Cardiac fibroblast (primary cell): Measurements from ENCODE around the gene DLGAP3.

Source experiments
- DNase-seq, 2 donors: peaks; one replicate each; pipeline versions ENCODE4 v3.0.0 to v3.0.0-alpha.2; 2010; ENCODE audit warnings: low read depth in 2 of 2
- H3K4me3 ChIP-seq, 2 donors: replicated peaks in 1 of 2; 1 replicate in 1 of 2; 2 replicates in 1 of 2; pipeline ENCODE4 v1.5.1; 2011; ENCODE audit warnings: low read depth in 2 of 2, low read length in 2 of 2, mild to moderate bottlenecking in 2 of 2, moderate library complexity in 1 of 2
- CTCF ChIP-seq: IDR thresholded peaks from one replicate; pipeline ENCODE4 v1.5.1; 2011; ENCODE audit warnings: low read depth, mild to moderate bottlenecking, low read length, inconsistent platforms

The DLGAP3 gene

DNA sequence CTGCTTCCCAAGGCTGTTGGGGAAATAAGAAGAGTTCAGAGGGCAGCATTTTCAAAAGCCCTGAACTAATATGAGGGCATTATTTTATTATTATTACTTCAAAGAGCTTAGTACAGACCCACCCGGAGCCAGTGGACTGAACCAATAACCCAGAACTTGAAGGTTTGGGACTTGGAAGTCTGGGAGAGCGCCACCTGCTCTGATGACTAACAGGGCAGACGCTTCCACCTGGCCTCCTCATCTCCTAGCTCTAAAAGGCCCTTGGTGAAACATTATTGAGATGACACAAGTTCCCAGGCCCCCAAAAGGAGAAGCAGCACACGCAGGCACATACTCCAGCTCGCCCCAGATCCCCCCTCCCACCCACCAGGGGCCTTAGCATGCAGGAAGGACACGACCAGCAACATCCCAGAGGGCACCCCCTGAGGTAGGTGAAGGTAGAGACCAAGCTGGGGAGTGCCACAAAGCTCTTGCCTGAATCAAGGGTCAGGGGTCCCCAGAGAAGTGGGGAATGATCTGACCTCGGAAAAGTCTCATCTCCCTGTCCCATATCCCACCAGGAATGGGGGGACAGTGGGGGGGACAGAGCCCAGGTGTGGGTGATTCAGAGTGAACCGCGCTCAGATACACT is 1.3 kb downstream of the DLGAP3 start:
- DNase-seq: no peak
- TF ChIP-seq CTCF: no peak
- no peak overlapping the region for H3K4me3 ChIP-seq

- H3K4me3 ChIP-seq: no peak overlapping the region
- no peak for DNase-seq
- no peak for TF ChIP-seq CTCF
Observed at GRCh38 chr1:34927316-34927715, 2.1 kb downstream of the DLGAP3 start.

DNA sequence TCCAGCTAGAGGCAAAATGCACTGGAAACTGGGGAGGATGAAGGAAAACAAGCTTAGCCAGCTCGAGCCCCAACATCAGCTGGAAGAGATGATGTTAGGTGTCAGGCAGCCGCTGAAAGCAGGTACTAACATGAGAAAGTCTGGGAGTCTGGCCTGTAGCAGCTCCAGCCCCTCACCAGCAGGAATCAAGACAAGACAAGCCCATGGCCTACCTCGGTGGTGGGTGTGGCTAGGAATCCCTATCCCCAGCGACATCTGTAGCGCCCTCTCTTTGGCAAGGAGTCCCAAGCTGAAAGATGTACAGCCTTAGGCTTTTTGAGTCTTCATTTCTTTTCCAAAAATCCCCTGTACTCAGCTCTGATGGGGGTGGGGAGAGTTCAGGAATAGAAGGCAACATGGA is 2.6 kb downstream of the DLGAP3 start:
- H3K4me3 ChIP-seq: no peak overlapping the region
- no peak for DNase-seq
- no peak for TF ChIP-seq CTCF

GRCh38 chr1:34926156-34926555 is 3.3 kb downstream of the DLGAP3 start:
- TF ChIP-seq CTCF: no peak
- no peak for DNase-seq
- H3K4me3 ChIP-seq: no peak overlapping the region

- no peak for TF ChIP-seq CTCF
- DNase-seq: no peak
- H3K4me3 ChIP-seq: no peak overlapping the region
Observed at GRCh38 chr1:34925730-34926129, 3.7 kb downstream of the DLGAP3 start.

- peak; percentile 67 to 70 for DNase-seq
- TF ChIP-seq CTCF: no peak
- no peak overlapping the region for H3K4me3 ChIP-seq
Observed at GRCh38 chr1:34924759-34925555, 4.5 kb downstream of the DLGAP3 start.

GRCh38 chr1:34923490-34923889 is 6.0 kb downstream of the DLGAP3 start:
- no peak overlapping the region for H3K4me3 ChIP-seq
- no peak for TF ChIP-seq CTCF
- no peak for DNase-seq
